Activated T-cell treated with anti-CD3 and anti-CD28 coated beads for 48 hours (primary cell): ENCODE measurements around the gene NXPH4.

ENCODE experiments used
- DNase-seq: peaks from one replicate; pipeline ENCODE4 v3.0.0-alpha.2; 2020; ENCODE audit warnings: low read depth

Gene NXPH4

DNA sequence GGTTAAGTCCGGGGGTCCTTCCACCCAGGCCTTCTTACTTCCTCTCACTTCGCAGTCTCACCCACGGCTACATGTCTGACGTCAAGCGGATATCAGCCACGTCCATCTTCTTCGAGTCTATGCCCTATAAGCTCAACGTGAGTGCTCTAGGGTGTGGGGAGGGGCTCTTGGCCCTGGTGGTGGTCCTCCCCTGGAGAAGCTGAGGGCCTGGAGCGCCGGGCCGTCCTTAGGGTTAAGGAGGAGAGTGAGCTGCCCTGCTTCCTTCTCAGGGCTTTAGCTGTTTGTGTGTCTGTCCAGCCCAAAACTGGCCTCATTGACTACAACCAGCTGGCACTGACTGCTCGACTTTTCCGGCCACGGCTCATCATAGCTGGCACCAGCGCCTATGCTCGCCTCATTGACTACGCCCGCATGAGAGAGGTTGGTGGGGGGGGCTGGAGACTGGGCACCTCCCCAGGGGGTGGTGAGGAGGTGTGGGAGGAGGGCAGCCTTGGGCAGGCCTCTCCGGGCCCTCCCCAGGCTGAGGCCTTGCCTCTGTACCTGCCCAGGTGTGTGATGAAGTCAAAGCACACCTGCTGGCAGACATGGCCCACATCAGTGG lies 15.7 kb downstream of the NXPH4 start:
- DNase-seq = no peak

DNA sequence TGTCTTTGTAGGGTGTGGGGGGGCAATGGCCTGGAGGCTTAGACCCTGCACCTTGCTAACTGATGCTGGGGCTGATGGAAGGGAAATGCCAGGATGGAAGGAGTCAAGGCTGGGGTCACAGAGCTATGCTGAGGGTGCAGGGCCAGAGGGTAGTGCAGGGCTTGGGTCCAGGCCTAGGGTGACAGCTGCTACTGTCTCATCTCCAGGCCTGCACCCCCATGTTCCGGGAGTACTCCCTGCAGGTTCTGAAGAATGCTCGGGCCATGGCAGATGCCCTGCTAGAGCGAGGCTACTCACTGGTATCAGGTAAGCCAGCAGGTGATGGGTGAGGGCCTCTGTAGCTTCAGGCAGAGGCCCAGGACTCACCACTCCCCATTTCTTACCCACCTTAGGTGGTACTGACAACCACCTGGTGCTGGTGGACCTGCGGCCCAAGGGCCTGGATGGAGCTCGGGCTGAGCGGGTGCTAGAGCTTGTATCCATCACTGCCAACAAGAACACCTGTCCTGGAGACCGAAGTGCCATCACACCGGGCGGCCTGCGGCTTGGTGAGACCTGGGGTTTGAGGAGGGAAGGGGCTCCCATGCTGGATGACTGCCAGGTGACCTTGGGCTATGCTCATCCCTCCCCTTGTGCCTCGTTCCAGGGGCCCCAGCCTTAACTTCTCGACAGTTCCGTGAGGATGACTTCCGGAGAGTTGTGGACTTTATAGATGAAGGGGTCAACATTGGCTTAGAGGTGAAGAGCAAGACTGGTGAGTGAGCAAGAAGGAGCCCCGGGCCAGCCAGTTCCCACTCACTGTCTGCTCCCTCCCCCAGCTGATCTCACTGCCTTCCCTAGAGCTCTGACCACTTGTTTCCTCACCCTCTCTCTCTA lies 17.0 kb downstream of the NXPH4 start:
- no peak for DNase-seq

DNA sequence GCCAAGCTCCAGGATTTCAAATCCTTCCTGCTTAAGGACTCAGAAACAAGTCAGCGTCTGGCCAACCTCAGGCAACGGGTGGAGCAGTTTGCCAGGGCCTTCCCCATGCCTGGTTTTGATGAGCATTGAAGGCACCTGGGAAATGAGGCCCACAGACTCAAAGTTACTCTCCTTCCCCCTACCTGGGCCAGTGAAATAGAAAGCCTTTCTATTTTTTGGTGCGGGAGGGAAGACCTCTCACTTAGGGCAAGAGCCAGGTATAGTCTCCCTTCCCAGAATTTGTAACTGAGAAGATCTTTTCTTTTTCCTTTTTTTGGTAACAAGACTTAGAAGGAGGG lies 17.6 kb downstream of the NXPH4 start:
- DNase-seq = no peak

DNA sequence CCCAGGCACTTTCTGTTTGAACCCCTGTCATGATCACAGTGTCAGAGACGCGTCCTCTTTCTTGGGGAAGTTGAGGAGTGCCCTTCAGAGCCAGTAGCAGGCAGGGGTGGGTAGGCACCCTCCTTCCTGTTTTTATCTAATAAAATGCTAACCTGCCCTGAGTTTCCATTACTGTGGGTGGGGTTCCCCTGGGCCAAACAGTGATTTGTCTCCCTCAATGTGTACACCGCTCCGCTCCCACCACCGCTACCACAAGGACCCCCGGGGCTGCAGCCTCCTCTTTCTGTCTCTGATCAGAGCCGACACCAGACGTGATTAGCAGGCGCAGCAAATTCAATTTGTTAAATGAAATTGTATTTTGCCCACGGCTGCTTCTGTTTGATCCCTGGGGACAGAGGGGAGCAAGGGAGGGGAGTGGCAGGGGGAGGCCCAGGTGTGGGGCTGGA lies 18.0 kb downstream of the NXPH4 start:
- DNase-seq = no peak

DNA sequence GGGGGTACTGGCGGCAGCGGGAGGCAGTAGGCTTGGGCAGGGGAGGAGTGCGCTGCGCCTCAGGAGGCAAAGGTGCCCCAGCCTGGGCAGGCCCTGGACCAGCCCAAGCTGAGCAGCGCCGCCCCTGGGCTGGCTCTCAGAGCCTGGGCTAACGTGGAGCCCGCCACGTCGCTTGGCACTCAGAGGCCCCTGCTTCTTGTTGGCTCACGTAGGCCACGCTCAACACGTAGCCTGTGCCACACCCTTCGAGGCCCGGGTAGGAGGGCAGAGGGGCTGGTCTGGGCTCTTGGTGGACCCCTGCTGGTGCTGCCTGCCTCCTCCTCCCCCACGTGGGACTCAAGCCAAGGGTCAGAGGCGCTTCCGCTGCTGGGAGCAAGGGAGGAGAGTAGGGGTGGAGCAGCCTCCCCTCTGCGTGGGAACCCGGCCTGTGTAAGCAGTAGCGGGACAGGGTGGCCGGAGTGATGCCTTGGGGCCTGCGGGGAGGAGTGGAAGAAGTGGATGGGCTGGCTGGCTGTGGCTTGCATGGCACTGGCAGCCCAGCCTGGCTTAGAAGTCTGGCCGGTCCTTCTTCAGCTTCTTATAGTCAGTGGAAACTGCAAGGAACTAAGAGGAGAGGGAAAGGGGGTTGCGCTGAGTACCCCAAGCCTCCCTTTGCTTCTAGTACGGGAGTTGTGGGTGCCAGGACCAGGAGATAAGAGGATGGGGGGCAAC lies 18.6 kb downstream of the NXPH4 start:
- DNase-seq = no peak

DNA sequence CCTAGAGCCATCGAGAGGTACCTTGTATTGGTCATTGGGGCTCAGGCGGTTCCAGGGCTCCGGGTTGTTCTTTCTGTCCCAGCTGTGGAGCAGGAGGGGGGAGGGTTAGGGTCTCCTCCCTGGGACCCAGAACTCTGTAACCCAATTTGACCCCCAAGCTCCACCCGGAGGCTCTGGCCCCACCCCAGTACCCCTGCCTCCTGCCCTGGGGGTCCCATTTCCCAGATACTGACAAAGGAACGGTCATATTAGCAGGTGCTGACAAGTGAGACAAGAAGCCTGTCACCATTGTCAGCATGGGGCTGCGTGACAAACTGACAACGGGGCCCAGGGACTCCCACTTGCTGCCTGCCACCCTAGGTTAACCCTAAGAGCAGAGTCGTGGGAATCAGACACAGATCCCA lies 19.1 kb downstream of the NXPH4 start:
- DNase-seq = no peak

DNA sequence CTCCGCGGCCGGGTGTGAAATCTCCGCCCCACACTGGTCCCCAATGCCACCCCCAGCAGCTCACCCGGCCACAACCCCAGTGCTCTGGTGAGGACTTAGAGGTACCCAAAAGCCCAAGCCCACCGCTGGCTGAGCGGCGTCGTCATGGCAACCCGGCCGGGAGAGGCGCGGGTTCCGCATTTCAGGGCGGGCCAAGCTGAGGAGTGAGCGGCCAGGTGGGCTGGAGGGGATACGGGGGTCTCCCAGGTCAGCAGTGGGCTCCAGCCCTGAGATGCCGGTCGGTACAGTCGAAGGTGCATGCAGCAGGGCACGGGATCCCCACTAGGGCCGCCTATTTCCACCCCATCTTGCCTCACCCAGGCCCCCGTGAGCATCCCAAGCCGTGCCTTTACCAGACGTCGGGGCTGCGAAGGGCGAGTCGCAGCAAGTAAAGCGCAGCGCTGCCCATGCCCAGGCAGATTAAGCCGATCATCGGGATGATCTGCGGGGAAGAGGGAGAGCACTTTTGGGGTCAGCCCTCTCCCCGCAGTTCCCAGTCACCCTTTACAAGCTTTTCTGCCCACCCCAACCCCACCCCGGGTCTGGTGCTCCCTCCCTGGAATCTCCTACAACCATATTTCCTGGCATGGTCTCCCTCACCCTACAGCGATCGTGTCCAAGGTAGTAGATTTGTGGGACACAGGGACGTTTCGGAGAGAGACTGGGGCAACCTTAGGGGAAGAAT lies 19.8 kb downstream of the NXPH4 start:
- DNase-seq = no peak

DNA sequence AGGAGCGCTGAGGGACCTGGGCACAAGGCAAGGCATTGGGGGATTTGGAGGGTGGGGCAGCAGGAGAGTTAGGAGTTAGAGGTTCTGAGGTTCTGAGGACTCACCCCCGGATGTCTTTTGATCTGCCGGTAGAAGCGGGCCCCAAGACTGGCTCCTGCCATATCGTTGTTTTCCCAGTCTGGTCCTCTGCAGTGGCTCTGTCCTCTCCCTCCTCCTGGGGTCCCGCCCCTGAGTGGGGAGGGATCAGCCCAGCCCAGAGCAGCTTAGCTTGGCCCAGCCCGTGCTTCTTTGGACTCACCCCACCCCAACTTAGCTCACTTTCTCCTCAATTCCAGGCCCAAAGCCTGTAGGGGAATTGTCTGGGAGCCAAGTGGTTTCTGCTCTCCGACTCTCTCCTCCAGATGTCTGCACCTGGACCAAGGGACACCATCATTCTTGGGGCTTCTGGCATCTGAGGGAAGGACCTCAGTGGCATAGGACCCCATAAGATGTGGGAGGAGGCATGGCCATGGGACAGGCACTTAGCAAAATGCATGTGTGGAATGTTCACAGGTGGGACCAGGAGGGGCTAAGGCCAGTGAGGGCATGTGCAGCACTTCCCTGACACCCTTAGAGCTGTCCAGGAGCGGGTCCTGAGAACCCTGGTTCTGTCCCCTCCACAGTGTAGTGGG lies 20.5 kb downstream of the NXPH4 start:
- no peak for DNase-seq

DNA sequence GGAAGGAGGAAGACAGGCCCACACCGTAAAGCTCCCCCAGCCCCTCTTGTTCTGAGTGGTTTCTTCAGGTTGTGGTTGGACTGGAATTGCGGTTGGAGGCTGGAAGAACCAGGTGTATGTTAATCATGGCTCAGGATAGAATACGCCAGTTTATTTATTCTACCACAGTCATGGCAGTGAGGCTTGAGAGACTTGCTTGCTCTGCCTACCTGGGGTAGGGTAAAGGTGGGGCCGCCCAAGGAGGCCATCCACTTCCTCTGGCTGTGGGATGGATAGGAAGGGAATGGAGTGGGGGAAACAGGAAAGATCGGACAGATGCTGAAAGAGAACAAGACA lies 21.0 kb downstream of the NXPH4 start:
- DNase-seq = no peak

DNA sequence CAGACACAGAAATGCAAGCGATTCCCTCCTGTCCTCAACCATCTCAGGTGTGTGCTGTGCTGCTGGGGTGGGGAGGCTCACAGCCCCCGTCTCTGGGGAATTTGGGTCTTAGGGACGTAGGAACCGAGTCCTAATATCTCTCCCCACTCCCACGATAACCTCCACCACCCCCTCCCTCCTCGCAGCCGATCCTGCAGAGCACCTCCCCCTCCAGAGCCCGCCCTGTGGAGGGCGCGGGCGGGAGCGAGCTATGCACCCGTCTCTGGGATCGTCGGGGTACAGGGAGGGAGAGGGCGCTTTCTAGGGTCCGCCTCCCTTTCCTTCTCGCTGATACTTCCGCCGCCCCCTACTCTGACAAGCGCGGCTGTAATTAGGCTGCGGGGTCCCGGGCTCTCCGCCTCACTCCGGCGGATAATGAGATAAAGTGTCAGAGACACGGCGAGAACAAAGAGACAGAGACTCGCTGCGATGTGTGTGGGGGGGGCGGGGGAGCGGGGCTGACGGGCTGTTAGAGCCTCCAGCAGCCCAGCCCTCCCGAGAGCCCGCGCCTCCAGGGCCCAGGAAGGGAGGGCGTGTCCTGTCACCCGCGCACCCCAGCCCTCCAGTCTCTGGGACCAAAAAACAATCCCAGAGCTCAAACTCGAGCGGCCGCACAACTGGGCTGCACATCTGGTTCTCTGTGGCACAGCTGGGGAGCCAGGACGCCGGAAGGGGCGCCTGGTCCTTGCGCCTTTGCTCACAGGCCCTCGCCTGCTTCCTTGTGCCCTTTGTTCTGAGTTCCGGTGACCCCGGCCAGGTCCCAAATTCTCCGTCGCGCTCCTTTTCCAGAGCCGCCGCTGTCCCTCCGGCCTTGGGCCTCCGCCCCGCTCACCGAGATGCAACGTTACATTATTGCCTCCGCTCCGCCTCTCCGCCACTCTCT lies 21.6 kb downstream of the NXPH4 start:
- no peak for DNase-seq

DNA sequence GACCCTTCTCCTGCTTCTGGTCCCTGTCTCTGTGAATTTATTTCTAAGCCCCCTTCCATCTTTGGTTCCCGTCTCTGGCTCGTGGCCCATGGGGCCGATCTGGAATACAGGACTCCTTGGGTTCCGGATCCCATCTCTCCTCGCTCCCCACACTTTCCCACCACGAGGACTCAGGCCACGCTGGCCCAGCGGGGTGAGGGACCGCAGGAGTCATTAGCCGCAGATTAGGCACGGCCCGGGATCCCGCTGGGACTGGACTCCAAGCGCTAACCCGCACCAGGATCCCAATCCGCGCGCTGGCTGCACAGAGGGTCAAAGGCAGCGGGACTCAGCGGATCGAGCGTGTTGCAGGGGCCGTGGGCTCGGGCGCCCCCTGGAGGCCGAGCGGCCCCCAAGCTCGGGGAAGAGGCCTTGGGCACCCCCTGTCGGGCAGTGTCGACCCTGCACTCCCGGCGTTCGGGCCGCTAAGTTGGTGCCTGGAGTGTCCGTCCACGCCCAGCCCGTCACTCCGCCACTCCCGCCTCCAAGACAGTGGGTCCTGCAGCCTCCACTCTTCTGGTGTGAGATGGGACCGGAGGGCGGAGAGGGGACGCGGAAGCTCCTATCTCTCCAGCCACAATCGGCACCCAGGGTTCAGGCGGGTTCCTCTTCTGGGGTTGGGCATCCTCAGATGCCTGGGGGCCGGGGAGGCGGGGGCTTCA lies 22.4 kb downstream of the NXPH4 start:
- DNase-seq = peak; percentile 89

DNA sequence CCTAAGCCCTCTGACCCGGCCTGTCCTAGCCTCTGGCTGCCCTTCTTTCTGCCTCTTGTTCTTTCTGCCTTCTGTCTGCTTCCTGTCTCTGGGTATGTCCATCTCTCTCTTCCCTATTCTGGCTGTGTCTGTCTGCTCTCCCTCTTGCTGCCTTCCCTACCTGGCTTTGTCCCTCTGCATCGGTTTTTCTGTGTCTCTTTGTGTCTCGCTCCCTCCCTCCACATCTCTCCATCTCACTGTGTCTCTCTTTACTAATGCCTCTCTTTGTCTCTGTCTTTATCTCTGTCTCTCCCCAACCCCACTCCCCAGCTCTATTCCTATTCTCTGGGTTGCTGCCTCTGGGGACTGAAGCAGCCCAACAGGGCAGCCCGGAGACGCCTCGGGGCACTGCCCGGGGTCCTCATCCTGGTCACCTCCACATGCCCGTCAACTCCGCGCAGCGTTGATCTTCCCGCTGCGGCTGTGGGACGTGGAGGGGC lies 23.0 kb downstream of the NXPH4 start:
- no peak for DNase-seq

DNA sequence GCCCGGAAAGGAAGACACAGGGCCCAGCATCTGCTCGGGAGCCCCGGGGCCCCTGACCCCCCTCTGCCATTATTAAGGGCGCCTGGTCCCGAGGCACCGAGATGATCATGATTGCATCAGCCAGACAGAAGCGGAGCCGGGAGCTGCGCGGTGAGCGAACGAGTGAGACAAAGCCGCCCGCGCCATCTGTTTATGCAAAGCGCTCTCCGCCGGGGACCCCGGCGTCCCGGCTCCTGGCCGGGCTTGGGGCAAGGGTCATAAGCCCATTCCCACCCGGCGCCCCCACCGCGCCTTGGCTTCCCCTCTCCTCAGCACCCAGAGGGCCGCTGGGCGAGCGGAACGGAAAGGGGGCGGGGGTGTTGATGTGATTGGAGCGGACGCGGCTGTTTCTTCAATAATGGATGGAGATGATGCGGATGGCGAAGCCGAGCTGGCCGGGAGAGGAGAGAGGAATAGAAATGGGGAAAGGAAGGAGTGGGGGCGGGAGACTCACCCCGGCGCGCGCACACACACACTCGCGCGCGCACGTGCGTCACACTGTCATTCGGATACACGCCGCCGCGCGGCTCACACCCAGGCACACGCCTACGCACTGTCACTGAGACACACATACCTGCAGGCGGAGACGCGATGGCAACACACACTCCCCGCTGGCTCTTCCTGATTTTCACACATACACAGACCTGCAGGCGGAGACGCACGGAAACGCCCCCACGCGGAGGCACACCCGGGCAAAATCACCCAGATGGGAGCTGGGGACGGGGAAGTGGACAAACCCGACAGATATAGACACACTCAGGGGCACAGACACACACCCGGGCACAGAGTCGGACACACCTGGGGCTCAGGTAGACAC lies 23.7 kb downstream of the NXPH4 start:
- DNase-seq = peak; percentile 68

DNA sequence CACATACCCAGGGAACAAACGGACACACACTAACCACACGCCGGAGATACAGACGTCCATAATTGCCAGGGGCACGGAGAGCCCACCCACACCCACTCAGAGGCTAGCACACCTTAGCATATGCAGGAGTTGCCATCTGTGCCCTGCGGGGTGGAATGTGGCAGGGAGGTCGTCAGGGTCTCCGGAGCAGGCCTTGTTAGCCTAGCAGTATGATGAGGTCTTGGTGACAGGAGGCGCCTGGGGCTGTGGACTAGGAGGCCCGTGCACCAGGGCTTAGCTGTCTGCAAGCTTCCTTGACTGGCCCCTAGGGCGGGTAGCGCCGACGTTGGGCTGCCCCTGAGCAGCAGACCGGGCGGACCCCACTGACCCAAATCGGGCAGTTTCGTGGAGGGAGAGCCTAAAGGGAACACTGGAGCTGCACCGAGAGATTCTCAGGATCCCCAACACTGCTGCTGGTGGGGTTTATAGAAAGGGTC lies 24.4 kb downstream of the NXPH4 start:
- no peak for DNase-seq

DNA sequence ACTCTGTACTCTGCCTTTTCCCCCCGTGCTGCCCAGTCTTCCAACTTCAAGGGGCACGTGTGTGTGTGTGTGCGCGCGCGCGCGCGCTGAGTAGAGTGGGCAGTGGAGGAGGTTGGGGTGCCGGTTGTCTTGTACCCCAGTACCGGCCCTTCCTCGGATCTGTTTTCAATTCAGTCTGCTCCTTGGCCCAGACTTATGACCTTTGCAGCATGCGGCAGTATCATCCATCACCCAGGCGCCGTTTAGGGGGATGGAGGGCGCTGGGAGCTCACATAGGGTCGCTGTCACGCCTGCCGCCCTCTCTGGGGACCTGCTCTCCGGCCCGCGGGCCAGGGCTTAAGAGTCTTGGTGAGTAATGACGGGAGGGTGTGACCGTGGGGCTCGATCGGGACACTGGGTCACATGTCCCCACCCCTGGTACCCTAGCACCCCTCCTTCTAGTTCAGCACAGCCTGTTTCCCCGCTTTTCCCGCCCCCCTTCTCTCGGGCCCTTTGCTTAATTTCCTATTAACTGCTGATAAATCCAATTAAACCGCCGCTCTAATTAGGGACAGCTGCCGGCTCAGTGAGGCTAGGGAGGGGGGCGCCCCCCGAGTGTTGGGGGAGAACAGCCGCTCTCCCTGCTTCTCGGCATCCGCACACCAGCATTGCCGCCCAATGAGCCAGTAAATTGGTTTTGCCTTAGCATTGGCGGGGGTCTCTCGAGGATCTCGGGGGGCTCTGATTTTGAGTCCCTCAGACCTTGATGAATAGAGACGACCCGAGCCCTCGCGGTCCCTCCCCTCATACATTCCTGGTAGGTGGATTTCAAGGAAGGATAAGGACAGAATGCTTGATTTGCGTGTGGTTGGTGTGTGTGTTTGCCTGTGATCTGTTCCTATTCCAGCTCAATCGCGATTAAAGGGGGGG lies 25.1 kb downstream of the NXPH4 start:
- DNase-seq = no peak

DNA sequence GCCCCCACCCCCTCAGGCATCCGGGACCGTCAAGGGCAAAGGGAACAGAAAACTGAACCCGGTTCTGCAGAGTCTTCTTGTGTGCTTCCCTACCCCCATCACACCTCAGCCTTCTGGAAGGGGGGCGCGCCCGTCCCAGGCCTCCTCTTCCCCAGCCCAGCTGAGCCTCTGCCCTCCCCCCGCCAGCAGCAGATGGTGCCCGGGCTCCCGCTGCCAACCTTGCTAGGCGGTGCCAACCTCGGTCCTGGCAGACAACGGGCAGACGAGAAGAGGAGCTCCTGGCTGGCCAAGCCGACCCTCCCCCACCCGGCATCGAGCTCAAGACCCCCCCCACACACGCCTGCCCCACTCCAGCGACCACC lies 25.7 kb downstream of the NXPH4 start:
- no peak for DNase-seq

DNA sequence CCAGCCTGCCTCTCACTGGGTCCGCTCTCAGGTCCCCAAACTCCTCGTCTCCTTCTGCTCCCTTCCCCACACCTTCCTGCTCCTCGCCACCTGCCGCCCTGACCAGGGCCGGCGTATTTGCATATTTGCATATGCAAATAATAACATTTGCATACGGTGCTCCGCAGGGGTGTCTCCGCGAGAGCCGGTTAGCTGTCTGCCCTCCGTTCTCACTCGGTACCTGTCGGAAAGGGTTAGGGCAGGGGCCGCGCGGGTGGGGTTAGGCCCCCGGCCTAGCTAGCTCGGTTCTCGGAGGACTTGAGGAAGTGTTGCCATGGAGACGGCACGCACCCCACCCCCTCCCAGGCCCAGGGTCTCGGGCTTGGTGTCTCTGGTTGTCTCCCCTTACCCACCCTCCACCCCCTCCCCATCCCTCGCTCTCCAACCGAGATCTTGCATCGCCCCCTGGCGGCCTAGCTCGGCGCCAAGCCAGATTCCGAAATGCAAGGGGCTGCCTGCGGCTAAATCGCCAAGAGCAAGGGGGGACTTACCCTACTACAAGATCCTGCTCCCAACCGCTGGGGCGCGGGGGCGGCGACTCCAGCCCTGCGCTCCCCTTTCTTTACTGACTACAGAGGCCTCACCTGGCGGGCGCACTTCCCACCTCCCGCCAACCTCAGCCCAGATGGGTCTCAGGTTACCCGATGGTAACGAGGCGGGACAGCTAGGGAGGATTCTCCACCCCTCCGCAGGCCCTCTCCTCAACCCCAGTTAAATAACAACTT lies 26.3 kb downstream of the NXPH4 start:
- peak; percentile 68 for DNase-seq
